DMS79 (cell line): ENCODE data around the gene LCN2.

ENCODE experiments used
- DNase-seq: peaks from one replicate; lab custom pipeline; 2025; lab: John Stamatoyannopoulos, UW

The LCN2 gene

GRCh38 chr9:128201441-128202369 lies 52.5 kb downstream of the LCN2 start:
- no peak for DNase-seq

GRCh38 chr9:128202648-128203023 lies 53.4 kb downstream of the LCN2 start:
- DNase-seq: no peak
